H1 (cell line): Measurements from ENCODE around the gene PAX4. TPM values are rescaled to one million over a fixed set of nuclear protein-coding genes. Genes with fewer than 3 reads are reported as not detected.

ENCODE experiments used
- ASH2L ChIP-seq: fragments of 200-600, 300-600 bp; sonication (generic); IDR thresholded peaks from one replicate; pipeline ENCODE4 v1.7.1; 2017; ENCODE audit warnings: low read length
- CHD1 ChIP-seq: IDR thresholded peaks from 2 replicates; pipeline ENCODE4 v1.6.1; 2012; ENCODE audit warnings: low read depth, low read length, improper control_type of control experiment
- FOSL1 ChIP-seq: IDR thresholded peaks from 2 replicates; pipeline ENCODE4 v1.6.1; 2011; ENCODE audit warnings: mild to moderate bottlenecking, low read depth, low read length, moderate library complexity; ENCODE audit not compliant: insufficient read depth
- GABPA ChIP-seq: IDR thresholded peaks from 2 replicates; pipeline ENCODE4 v1.6.1; 2011; ENCODE audit warnings: mild to moderate bottlenecking, low read length, moderate library complexity, borderline replicate concordance; ENCODE audit not compliant: insufficient read depth
- HDAC2 ChIP-seq, 2 experiments: fragments of 300-600 bp in 1 of 2; sonication (generic) in 1 of 2; IDR thresholded peaks; 2 replicates each; pipeline ENCODE4 v1.6.1; 2011 to 2012; ENCODE audit warnings: low read depth in 2 of 2, low read length in 2 of 2, mild to moderate bottlenecking in 2 of 2, moderate library complexity in 2 of 2, borderline replicate concordance in 1 of 2, inconsistent platforms in 1 of 2
- RAD21 ChIP-seq, 2 experiments: IDR thresholded peaks in 1 of 2; conservative IDR thresholded peaks in 1 of 2; 2 replicates each; pipeline ENCODE4 v1.6.1; 2011; ENCODE audit warnings: low read depth in 2 of 2, low read length in 2 of 2, improper control_type of control experiment in 1 of 2, inconsistent platforms in 1 of 2, mild to moderate bottlenecking in 1 of 2, moderate library complexity in 1 of 2
- RFX5 ChIP-seq: IDR thresholded peaks from 2 replicates; pipeline ENCODE4 v1.6.1; 2011; ENCODE audit warnings: low read depth, low read length, improper control_type of control experiment, borderline replicate concordance
- SIX5 ChIP-seq: IDR thresholded peaks from 2 replicates; pipeline ENCODE4 v1.6.1; 2011; ENCODE audit warnings: mild to moderate bottlenecking, low read depth, low read length
- SRF ChIP-seq: IDR thresholded peaks from 2 replicates; pipeline ENCODE4 v1.6.1; 2011; ENCODE audit warnings: mild to moderate bottlenecking, low read depth, low read length, moderate library complexity
- polyA plus RNA-seq, 7 experiments: library from polyadenylated mRNA; depleted of rRNA in 3 of 7; stranded (reverse) in 5 of 7; unstranded in 2 of 7; fragments of >200 nt in 5 of 7; fragments of 200-250 nt in 2 of 7; gene quantifications; 1 replicate in 5 of 7; 2 replicates in 1 of 7; 4 replicates in 1 of 7; pipeline versions ENCODE4 v1.2.1 to v1.2.3, GENCODE V29; 2011 to 2013; ENCODE audit warnings: missing spikeins in 2 of 7, mixed read lengths in 2 of 7
- total RNA-seq: library from RNA; stranded (reverse); fragmentation: NEBNext Ultra II Directional; extraction: Animal tissue kit (Norgen Biotek cat#: 25700); gene quantifications from 2 replicates; pipeline ENCODE4 v1.2.1, GENCODE V29; 2021
- TF ChIP-seq, protein P1 (sequence below): fragments of 300-600 bp; sonication (generic); IDR thresholded peaks from 2 replicates; pipeline ENCODE4 v1.7.1; 2012; ENCODE audit warnings: low read length, moderate library complexity, mild to moderate bottlenecking, inconsistent platforms; ENCODE audit not compliant: insufficient replicate concordance

Gene PAX4
- total and polyA plus RNA-seq, 2 of the 8 experiments (the other 6 are each of a cell fraction or from before 2014, with no cell fraction given): 0.20 TPM; not detected in 1

GRCh38 chr7:127650847-127651555 is 33.1 kb upstream of the PAX4 start (continued):
- TF ChIP-seq, protein P1, sequence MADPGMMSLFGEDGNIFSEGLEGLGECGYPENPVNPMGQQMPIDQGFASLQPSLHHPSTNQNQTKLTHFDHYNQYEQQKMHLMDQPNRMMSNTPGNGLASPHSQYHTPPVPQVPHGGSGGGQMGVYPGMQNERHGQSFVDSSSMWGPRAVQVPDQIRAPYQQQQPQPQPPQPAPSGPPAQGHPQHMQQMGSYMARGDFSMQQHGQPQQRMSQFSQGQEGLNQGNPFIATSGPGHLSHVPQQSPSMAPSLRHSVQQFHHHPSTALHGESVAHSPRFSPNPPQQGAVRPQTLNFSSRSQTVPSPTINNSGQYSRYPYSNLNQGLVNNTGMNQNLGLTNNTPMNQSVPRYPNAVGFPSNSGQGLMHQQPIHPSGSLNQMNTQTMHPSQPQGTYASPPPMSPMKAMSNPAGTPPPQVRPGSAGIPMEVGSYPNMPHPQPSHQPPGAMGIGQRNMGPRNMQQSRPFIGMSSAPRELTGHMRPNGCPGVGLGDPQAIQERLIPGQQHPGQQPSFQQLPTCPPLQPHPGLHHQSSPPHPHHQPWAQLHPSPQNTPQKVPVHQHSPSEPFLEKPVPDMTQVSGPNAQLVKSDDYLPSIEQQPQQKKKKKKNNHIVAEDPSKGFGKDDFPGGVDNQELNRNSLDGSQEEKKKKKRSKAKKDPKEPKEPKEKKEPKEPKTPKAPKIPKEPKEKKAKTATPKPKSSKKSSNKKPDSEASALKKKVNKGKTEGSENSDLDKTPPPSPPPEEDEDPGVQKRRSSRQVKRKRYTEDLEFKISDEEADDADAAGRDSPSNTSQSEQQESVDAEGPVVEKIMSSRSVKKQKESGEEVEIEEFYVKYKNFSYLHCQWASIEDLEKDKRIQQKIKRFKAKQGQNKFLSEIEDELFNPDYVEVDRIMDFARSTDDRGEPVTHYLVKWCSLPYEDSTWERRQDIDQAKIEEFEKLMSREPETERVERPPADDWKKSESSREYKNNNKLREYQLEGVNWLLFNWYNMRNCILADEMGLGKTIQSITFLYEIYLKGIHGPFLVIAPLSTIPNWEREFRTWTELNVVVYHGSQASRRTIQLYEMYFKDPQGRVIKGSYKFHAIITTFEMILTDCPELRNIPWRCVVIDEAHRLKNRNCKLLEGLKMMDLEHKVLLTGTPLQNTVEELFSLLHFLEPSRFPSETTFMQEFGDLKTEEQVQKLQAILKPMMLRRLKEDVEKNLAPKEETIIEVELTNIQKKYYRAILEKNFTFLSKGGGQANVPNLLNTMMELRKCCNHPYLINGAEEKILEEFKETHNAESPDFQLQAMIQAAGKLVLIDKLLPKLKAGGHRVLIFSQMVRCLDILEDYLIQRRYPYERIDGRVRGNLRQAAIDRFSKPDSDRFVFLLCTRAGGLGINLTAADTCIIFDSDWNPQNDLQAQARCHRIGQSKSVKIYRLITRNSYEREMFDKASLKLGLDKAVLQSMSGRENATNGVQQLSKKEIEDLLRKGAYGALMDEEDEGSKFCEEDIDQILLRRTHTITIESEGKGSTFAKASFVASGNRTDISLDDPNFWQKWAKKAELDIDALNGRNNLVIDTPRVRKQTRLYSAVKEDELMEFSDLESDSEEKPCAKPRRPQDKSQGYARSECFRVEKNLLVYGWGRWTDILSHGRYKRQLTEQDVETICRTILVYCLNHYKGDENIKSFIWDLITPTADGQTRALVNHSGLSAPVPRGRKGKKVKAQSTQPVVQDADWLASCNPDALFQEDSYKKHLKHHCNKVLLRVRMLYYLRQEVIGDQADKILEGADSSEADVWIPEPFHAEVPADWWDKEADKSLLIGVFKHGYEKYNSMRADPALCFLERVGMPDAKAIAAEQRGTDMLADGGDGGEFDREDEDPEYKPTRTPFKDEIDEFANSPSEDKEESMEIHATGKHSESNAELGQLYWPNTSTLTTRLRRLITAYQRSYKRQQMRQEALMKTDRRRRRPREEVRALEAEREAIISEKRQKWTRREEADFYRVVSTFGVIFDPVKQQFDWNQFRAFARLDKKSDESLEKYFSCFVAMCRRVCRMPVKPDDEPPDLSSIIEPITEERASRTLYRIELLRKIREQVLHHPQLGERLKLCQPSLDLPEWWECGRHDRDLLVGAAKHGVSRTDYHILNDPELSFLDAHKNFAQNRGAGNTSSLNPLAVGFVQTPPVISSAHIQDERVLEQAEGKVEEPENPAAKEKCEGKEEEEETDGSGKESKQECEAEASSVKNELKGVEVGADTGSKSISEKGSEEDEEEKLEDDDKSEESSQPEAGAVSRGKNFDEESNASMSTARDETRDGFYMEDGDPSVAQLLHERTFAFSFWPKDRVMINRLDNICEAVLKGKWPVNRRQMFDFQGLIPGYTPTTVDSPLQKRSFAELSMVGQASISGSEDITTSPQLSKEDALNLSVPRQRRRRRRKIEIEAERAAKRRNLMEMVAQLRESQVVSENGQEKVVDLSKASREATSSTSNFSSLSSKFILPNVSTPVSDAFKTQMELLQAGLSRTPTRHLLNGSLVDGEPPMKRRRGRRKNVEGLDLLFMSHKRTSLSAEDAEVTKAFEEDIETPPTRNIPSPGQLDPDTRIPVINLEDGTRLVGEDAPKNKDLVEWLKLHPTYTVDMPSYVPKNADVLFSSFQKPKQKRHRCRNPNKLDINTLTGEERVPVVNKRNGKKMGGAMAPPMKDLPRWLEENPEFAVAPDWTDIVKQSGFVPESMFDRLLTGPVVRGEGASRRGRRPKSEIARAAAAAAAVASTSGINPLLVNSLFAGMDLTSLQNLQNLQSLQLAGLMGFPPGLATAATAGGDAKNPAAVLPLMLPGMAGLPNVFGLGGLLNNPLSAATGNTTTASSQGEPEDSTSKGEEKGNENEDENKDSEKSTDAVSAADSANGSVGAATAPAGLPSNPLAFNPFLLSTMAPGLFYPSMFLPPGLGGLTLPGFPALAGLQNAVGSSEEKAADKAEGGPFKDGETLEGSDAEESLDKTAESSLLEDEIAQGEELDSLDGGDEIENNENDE: no peak
- TF ChIP-seq SRF (no peak), SIX5 (no peak), HDAC2 (IDR thresholded peaks at IDR 0.05; ENCODE audit: borderline replicate concordance in 1 of 2, low read depth in 2 of 2, low read length in 2 of 2) (0 out of 4 replicates have a peak, but pooled peaks of 1 of the 2 experiments have one; percentile 22), ASH2L (peak; percentile 7), CHD1 (no peak), RAD21 (IDR thresholded peaks at IDR 0.05 in 1 of 2, conservative IDR thresholded peaks at IDR 0.05 in 1 of 2; ENCODE audit: low read depth in 2 of 2, low read length in 2 of 2) (no peak), GABPA (no peak), FOSL1 (no peak), RFX5 (no peak)
